ENCODE data around the gene CACNA2D4. TPM values are rescaled to one million over a fixed set of nuclear protein-coding genes. Genes with fewer than 3 reads are reported as not detected.

The CACNA2D4 gene
- total RNA-seq, 4 donors from 2014 or later: 0.25 to 3.1 (median 0.68) TPM

DNA sequence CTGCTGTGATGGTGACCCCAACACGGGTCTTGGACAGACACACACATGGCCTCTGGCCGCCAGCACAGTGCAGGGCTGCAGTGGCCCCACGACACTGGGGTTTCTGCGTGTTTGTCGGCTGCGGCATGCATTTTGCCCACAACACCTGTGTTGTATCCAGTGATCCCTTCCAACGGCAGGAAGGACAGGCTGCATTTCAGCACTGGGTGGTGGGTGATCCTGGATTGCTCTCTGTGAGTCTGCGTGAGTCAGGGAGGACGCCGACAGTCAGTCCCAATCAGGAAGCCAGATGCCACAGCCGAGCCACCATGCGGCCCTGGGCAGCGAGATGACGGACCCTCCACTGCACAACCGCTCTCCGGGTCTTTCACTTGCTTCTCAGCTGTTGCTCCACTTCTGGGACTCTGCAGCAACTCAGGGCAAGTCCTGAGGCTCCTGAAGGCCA lies 77.4 kb downstream of the CACNA2D4 start:
- Histone ChIP-seq H3K9me3 (no peaks in the 10 kb centered on the region), H3K4me1 (no peaks in the 10 kb centered on the region), H3K4me3 (no peak overlapping the region), H3K36me3 (no peaks in the 10 kb centered on the region), H3K27ac (no peak overlapping the region), H3K27me3 (peaks cover 0 to 15% (median 14%) of the 10 kb centered on the region in 3 donors)
- ATAC-seq (no peak), DNase-seq (no peak)
- TF ChIP-seq, protein P1, sequence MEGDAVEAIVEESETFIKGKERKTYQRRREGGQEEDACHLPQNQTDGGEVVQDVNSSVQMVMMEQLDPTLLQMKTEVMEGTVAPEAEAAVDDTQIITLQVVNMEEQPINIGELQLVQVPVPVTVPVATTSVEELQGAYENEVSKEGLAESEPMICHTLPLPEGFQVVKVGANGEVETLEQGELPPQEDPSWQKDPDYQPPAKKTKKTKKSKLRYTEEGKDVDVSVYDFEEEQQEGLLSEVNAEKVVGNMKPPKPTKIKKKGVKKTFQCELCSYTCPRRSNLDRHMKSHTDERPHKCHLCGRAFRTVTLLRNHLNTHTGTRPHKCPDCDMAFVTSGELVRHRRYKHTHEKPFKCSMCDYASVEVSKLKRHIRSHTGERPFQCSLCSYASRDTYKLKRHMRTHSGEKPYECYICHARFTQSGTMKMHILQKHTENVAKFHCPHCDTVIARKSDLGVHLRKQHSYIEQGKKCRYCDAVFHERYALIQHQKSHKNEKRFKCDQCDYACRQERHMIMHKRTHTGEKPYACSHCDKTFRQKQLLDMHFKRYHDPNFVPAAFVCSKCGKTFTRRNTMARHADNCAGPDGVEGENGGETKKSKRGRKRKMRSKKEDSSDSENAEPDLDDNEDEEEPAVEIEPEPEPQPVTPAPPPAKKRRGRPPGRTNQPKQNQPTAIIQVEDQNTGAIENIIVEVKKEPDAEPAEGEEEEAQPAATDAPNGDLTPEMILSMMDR (IDR thresholded peaks at IDR 0.05 in 4 of 5, conservative IDR thresholded peaks at IDR 0.05 in 1 of 5): no peak
- no peak for TF ChIP-seq POLR2A (IDR thresholded peaks at IDR 0.05)
- in situ Hi-C loops (cut with MboI; ENCODE audit: low sequenced_read_pairs in 4 of 4): no loop called here
- intact Hi-C loops (cut with DNase I; ENCODE audit: low total_unique reads): no loop called here

DNA sequence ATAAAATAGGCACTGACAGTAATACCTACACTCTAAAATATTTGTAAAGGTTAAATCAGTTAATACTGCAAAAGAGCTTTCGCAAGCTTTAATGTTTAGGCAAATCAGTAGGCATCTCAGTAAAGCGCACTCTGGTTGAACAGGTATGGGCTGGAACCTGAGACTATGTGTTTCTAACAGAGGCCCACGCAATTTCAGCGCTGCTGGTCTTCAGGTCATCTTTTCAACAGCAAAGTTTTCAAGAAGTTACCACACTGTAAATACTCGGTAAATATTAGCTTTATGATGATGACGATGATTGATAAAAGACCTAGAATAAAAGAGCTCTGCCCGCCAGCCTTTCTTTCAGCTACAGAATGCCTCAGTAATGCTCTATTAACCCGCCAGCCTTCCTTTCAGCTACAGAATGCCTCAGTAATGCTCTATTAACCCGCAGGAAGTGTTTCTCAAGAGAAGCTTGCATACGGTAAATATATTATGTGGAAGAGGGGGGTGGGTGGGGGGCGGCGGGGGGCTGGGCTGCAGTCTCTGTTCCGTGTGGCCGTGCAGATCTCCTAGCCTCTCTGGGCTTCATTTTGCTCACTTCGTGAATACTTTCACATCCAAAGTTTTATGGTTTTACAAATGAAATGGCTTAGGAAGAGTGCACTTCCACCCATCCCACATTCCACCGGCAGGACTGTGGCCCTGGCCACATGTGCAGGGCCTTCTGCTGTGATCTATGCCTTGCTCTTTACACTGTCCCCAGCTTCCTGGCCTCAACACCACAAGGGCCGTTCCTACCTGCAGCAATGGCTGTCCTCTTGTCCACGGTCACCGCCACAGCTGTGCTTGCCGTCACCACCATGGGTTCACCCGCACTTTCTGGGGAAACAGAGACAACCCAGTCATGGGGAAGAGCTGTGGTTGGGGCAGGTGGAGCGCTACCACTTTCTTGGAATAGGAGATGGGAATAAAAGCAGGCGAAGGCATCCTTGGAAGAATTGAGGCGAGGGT lies 78.2 kb downstream of the CACNA2D4 start:
- no peaks in the 10 kb centered on the region for H3K36me3 ChIP-seq
- intact Hi-C loops (cut with DNase I; ENCODE audit: low total_unique reads) (no loop called here), in situ Hi-C loops (cut with MboI; ENCODE audit: low sequenced_read_pairs in 4 of 4) (no loop called here)
- no peak for TF ChIP-seq POLR2A (IDR thresholded peaks at IDR 0.05)
- TF ChIP-seq, protein P1 (IDR thresholded peaks at IDR 0.05 in 4 of 5, conservative IDR thresholded peaks at IDR 0.05 in 1 of 5): no peak
- H3K4me3 ChIP-seq: no peak overlapping the region
- H3K27ac ChIP-seq: no peak overlapping the region
- no peaks in the 10 kb centered on the region for H3K9me3 ChIP-seq
- ATAC-seq: no peak
- no peaks in the 10 kb centered on the region for H3K4me1 ChIP-seq
- no peak for DNase-seq
- peaks cover 0 to 19% (median 14%) of the 10 kb centered on the region in 3 donors for H3K27me3 ChIP-seq

GRCh38 chr12:1839464-1839863 lies 79.0 kb downstream of the CACNA2D4 start:
- no peak for ATAC-seq
- intact Hi-C loops (cut with DNase I; ENCODE audit: low total_unique reads) (no loop called here), in situ Hi-C loops (cut with MboI; ENCODE audit: low sequenced_read_pairs in 4 of 4) (no loop called here)
- H3K27me3 ChIP-seq: peaks cover 0 to 23% (median 14%) of the 10 kb centered on the region in 3 donors
- H3K9me3 ChIP-seq: no peaks in the 10 kb centered on the region
- H3K4me3 ChIP-seq: no peak overlapping the region
- H3K36me3 ChIP-seq: no peaks in the 10 kb centered on the region
- no peak for DNase-seq
- no peaks in the 10 kb centered on the region for H3K4me1 ChIP-seq
- TF ChIP-seq POLR2A (IDR thresholded peaks at IDR 0.05): no peak
- TF ChIP-seq, protein P1 (IDR thresholded peaks at IDR 0.05 in 4 of 5, conservative IDR thresholded peaks at IDR 0.05 in 1 of 5): no peak
- H3K27ac ChIP-seq: no peak overlapping the region

- peaks cover 0 to 24% (median 14%) of the 10 kb centered on the region in 3 donors for H3K27me3 ChIP-seq
- H3K27ac ChIP-seq: no peak overlapping the region
- H3K4me3 ChIP-seq: no peak overlapping the region
- no peaks in the 10 kb centered on the region for H3K36me3 ChIP-seq
- TF ChIP-seq, protein P1 (IDR thresholded peaks at IDR 0.05 in 4 of 5, conservative IDR thresholded peaks at IDR 0.05 in 1 of 5): no peak
- TF ChIP-seq POLR2A (IDR thresholded peaks at IDR 0.05): no peak
- H3K4me1 ChIP-seq: no peaks in the 10 kb centered on the region
- DNase-seq (no peak), ATAC-seq (no peak)
- in situ Hi-C loops (cut with MboI; ENCODE audit: low sequenced_read_pairs in 4 of 4) (no loop called here), intact Hi-C loops (cut with DNase I; ENCODE audit: low total_unique reads) (no loop called here)
- H3K9me3 ChIP-seq: no peaks in the 10 kb centered on the region
Observed at GRCh38 chr12:1838994-1839365, 79.5 kb downstream of the CACNA2D4 start.
